Measurements from ENCODE around the gene MYH13.

DNA sequence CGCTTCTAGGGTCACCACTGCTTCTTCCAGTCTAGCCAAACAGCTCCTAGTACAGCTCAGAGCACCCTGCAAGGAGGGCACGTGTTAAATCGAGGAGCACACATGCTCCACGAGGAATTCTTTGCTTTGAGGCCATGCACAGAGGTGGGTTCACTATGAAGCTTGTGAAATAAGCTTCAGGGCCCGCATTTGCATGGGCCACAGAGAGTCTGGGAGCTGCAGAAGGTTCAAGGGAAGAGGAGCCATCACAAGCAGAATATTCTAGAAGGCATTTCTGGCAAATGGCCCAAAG is 55.3 kb downstream of the MYH13 start:
- TF ChIP-seq EZH2phosphoT487 (IDR thresholded peaks at IDR 0.05; ENCODE audit: insufficient read depth, low read depth) (no peak), EZH2 (IDR thresholded peaks at IDR 0.05; ENCODE audit: insufficient read depth, poor library complexity, severe bottlenecking) (no peak)
